ENCODE data around the gene STAT1.

DNA sequence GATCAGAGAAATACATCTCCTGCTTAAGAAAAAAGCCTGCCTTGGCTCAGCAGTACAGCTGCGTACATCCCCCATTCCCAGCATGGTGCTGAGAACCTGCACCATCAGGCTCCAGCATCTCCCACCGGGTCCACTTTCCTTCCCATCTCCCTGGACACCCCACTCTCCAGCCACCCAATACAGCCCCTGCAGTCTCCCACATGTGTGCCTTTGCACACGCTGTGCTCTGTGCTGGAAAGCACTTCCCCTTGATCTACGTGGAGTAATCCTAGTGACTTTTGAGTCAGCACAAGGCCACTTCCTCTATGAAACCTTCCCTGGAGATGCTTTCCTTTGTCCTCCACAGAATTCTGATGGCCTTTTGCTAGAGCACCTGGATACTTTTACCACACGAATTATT, 17.0 kb downstream of the STAT1 start:
- TF ChIP-seq, protein P1, sequence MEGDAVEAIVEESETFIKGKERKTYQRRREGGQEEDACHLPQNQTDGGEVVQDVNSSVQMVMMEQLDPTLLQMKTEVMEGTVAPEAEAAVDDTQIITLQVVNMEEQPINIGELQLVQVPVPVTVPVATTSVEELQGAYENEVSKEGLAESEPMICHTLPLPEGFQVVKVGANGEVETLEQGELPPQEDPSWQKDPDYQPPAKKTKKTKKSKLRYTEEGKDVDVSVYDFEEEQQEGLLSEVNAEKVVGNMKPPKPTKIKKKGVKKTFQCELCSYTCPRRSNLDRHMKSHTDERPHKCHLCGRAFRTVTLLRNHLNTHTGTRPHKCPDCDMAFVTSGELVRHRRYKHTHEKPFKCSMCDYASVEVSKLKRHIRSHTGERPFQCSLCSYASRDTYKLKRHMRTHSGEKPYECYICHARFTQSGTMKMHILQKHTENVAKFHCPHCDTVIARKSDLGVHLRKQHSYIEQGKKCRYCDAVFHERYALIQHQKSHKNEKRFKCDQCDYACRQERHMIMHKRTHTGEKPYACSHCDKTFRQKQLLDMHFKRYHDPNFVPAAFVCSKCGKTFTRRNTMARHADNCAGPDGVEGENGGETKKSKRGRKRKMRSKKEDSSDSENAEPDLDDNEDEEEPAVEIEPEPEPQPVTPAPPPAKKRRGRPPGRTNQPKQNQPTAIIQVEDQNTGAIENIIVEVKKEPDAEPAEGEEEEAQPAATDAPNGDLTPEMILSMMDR (optimal IDR thresholded peaks at IDR 0.05 in 1 of 3, IDR thresholded peaks at IDR 0.05 in 1 of 3, conservative IDR thresholded peaks at IDR 0.05 in 1 of 3; ENCODE audit: extremely low read depth in 1 of 3, insufficient read depth in 2 of 3, low read length in 3 of 3) = no peak
- no peak for TF ChIP-seq EZH2 (IDR thresholded peaks at IDR 0.05; ENCODE audit: low read length)

Measured in keratinocyte (primary cell).